Prostate gland (tissue), 2 donors: ENCODE results near the gene PRSS21. TPM values are rescaled to one million over a fixed set of nuclear protein-coding genes. Genes with fewer than 3 reads are reported as not detected.

ENCODE experiments used
- DNase-seq: peaks from one replicate; pipeline ENCODE4 v3.0.0-alpha.2; 2019; ENCODE audit warnings: low spot score
- H3K27ac ChIP-seq, 2 donors: fragments of 200-600 bp; sonication (generic); 2 replicates each; pipeline ENCODE4 v1.5.1; 2017 to 2019
- H3K27me3 ChIP-seq: fragments of 200-600 bp; sonication (generic); replicated peaks from 2 replicates; pipeline ENCODE4 v1.5.1; 2019; ENCODE audit not compliant: insufficient read depth
- H3K36me3 ChIP-seq, 2 donors: fragments of 200-600 bp; sonication (generic); 1 replicate in 1 of 2; 2 replicates in 1 of 2; pipeline versions ENCODE4 v1.5.1 to v1.8.1; 2017 to 2019
- H3K4me1 ChIP-seq: fragments of 200-600 bp; sonication (generic); replicated peaks from 2 replicates; pipeline ENCODE4 v1.5.1; 2019
- H3K4me3 ChIP-seq, 2 donors: fragments of 200-600 bp; sonication (generic); 2 replicates each; pipeline ENCODE4 v1.5.1; 2017 to 2019
- H3K9me3 ChIP-seq: fragments of 200-600 bp; sonication (generic); 2 replicates; pipeline ENCODE4 v1.5.1; 2017
- CTCF ChIP-seq, 4 experiments: fragments of 200-600 bp in 2 of 4; fragments of 450-650 bp in 2 of 4; sonication (generic) in 2 of 4; IDR thresholded peaks; 1 replicate in 3 of 4; 2 replicates in 1 of 4; pipeline ENCODE4 v1.5.1; 2016 to 2019; ENCODE audit warnings: antibody characterized with exemption in 4 of 4, mild to moderate bottlenecking in 2 of 4, moderate library complexity in 2 of 4
- POLR2A ChIP-seq: fragments of 450-650 bp; IDR thresholded peaks from one replicate; pipeline ENCODE4 v1.6.1; 2016; ENCODE audit warnings: antibody characterized with exemption, mild to moderate bottlenecking
- POLR2AphosphoS5 ChIP-seq: sonication (generic); formaldehyde crosslinking; IDR thresholded peaks from one replicate; pipeline ENCODE4 v1.6.1; 2017; ENCODE audit warnings: antibody characterized with exemption
- WGBS: methylation state at CpG from one replicate; pipeline ENCODE4 v1.1.5; 2018; 5-methylcytosine and 5-hydroxymethylcytosine counted together
- intact Hi-C: fragments of 100-400 bp; cut with DNase I; formaldehyde crosslinking; loops from one replicate; pipeline ENCODE4 v1.14.2; 2022
- total RNA-seq, 2 donors: library from RNA; depleted of rRNA; stranded (reverse); fragments of >200 nt; gene quantifications; one replicate each; pipeline ENCODE4 v1.1.0, GENCODE V29; 2016

The PRSS21 gene
- total RNA-seq, 2 donors from 2014 or later = 33.5 to 50.6 TPM

- H3K27me3 ChIP-seq = no peaks in the 10 kb centered on the region
- no peak overlapping the region for H3K4me3 ChIP-seq
- intact Hi-C loops = no loop called here
- TF ChIP-seq POLR2AphosphoS5 = no peak
- no peak for TF ChIP-seq POLR2A
- TF ChIP-seq CTCF (IDR thresholded peaks at IDR 0.05) = no peak
- 70% methylated on average over 8 of the region's 8 CpGs for WGBS
- no peak for DNase-seq
- no peak overlapping the region for H3K27ac ChIP-seq
- H3K4me1 ChIP-seq = no peaks in the 10 kb centered on the region
- no peaks in the 10 kb centered on the region for H3K9me3 ChIP-seq
- no peaks in the 10 kb centered on the region for H3K36me3 ChIP-seq
Measured at GRCh38 chr16:2860826-2861567, 44.0 kb downstream of the PRSS21 start.

GRCh38 chr16:2865651-2866050 is 48.6 kb downstream of the PRSS21 start:
- no peak for TF ChIP-seq CTCF (IDR thresholded peaks at IDR 0.05)
- no peak for TF ChIP-seq POLR2AphosphoS5
- TF ChIP-seq POLR2A = no peak
- intact Hi-C loops = loop anchor here (5.0 kb wide), 1 partner anchor 88 kb away; the partner anchor contains the start of gene ELOB
- H3K27ac ChIP-seq = no peak overlapping the region
- H3K27me3 ChIP-seq = no peaks in the 10 kb centered on the region
- 57% methylated on average over 4 of the region's 4 CpGs for WGBS
- no peaks in the 10 kb centered on the region for H3K4me1 ChIP-seq
- H3K36me3 ChIP-seq = no peaks in the 10 kb centered on the region
- DNase-seq = no peak
- no peaks in the 10 kb centered on the region for H3K9me3 ChIP-seq
- no peak overlapping the region for H3K4me3 ChIP-seq

- WGBS = 87% methylated on average over 4 of the region's 4 CpGs
- intact Hi-C loops = loop anchor here (5.0 kb wide), 1 partner anchor 89 kb away; the partner anchor contains the start of gene ELOB
- Histone ChIP-seq H3K4me1 (no peaks in the 10 kb centered on the region), H3K27me3 (no peaks in the 10 kb centered on the region), H3K27ac (no peak overlapping the region), H3K36me3 (no peaks in the 10 kb centered on the region), H3K4me3 (no peak overlapping the region), H3K9me3 (no peaks in the 10 kb centered on the region)
- no peak for TF ChIP-seq POLR2AphosphoS5
- no peak for TF ChIP-seq CTCF (IDR thresholded peaks at IDR 0.05)
- TF ChIP-seq POLR2A = no peak
- no peak for DNase-seq
Measured at GRCh38 chr16:2866431-2866830, 49.4 kb downstream of the PRSS21 start.

- no peak for DNase-seq
- 42% methylated on average over 8 of the region's 8 CpGs for WGBS
- intact Hi-C loops = loop anchor here (5.0 kb wide), 1 partner anchor 90 kb away; the partner anchor contains the start of gene ELOB
- H3K27ac ChIP-seq = peak overlapping the region; percentile 80 to 92
- no peaks in the 10 kb centered on the region for H3K9me3 ChIP-seq
- H3K4me1 ChIP-seq = no peaks in the 10 kb centered on the region
- peak overlapping the region; percentile 46 to 78 for H3K4me3 ChIP-seq
- TF ChIP-seq POLR2AphosphoS5 (no peak), CTCF (IDR thresholded peaks at IDR 0.05) (no peak), POLR2A (no peak)
- no peaks in the 10 kb centered on the region for H3K27me3 ChIP-seq
- H3K36me3 ChIP-seq = no peaks in the 10 kb centered on the region
Measured at GRCh38 chr16:2867661-2867986, 50.6 kb downstream of the PRSS21 start.
